Forelimb muscle (tissue), 1 donor: ENCODE measurements around the gene ACTN2. TPM values are rescaled to one million over a fixed set of nuclear protein-coding genes. Genes with fewer than 3 reads are reported as not detected.
"Not testable (repeated sequence)": the region's sequence is repeated elsewhere in the genome, so short reads cannot be mapped to it uniquely, and the experiment has no call there.

ENCODE experiments used
- DNase-seq: peaks from one replicate; pipeline ENCODE4 v3.0.0-alpha.2; 2013; ENCODE audit warnings: low read depth
- polyA plus RNA-seq: library from polyadenylated mRNA; unstranded; fragments of 120-200 nt; gene quantifications from one replicate; pipeline ENCODE4 v1.2.1, GENCODE V29; 2013; ENCODE audit not compliant: insufficient read length

ACTN2 gene
- 2,397 TPM for polyA plus RNA-seq

DNA sequence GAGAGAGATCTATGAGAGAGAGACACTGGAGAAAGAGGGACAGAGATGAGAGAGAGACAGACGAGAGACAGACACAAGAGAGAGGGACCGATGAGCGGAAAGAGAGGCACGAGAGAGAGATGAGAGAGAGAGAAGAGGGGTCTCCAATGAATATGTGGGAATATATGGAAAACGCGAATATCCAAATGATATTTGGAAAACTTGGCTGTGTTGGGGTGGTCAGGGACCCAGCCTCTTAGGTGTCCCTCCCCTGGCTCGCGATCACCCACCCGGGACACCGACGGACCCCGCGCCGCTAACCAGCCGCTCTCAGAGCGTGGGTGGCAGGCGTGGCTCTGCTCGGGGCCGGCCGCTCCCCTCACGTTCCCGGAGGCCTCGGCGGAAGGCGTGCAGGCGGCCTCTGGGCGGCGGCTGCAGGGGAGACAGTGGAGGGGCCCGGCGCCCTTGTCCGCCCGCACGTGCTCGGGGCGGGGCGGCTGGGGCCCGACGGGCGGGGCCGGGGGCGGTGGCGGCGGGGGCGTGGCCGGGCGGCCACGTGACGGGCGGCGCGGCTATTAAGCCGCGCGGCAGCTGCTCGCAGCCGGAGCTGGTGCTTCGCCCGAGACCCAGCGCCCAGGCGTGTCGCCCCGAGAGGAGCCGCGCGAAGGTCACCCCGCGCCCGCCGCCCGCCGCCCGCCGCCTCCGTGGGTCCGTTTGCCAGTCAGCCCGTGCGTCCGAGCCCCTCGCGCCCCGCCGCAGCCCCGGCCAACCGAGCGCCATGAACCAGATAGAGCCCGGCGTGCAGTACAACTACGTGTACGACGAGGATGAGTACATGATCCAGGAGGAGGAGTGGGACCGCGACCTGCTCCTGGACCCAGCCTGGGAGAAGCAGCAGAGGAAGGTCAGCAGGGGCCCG lies at the start of gene ACTN2:
Gene ACTN2 (plus strand): TSS at position 583 of the 898 bp plus-strand sequence. CDS start 175 bp downstream, at position 758.
- no peak for DNase-seq

DNA sequence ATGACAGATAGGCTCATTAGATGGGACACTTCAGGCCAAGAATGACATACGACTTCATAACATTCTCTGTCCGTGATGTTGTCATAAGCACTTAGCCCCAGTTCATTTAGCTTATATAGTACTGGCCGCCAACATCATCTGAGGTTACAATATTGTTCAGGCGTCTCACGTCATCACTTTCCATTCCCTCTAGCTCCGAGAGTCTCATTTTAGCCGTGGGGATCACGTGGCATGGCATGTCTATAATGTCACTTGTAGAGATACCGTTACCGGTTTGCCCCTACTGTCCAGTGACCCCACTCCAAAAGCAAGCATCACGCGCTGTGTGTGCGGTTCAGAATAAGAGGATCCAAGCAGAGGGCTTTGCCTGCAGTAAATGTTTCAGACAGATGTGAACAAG lies 47.4 kb upstream of the ACTN2 start:
- no peak for DNase-seq

DNA sequence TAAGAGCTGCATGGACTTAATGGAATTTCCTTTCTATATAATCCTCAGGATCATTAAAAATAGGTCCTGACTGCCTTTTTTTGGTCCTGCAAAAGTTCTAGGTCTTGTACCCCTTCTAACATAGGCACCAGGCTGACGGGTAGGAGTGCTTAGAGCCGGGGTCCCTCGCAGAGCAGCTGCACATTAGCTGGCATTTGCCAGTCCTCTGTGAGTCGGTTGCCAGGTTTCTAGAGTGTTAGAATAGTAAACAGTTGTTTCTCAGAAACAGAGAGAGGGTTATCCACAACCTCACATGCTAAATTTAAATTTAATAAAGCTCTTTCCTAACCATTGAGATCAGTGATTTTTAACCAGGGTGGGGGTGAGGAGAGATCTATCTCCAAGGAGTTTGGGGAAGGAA lies 46.6 kb upstream of the ACTN2 start:
- DNase-seq, result no peak

DNA sequence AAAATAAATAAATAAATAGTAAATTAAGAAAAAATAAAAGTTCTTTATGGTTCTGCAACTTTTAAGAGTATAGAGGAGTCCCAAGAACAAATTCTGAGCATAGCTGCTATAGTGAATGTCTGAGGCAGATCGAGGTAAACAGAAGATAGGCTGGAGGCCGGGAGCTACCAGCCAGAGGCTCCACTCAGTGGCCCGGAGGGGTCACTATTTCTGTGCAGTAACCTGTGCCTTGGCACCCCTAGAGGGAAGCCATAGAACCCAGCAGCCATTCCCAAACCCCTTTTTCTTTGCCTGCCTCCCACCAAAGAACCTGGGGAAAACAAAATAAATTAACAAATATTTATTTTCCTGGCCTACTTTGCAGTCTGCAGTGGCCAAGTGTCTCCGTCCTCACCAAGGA lies 43.5 kb upstream of the ACTN2 start:
- no peak for DNase-seq

DNA sequence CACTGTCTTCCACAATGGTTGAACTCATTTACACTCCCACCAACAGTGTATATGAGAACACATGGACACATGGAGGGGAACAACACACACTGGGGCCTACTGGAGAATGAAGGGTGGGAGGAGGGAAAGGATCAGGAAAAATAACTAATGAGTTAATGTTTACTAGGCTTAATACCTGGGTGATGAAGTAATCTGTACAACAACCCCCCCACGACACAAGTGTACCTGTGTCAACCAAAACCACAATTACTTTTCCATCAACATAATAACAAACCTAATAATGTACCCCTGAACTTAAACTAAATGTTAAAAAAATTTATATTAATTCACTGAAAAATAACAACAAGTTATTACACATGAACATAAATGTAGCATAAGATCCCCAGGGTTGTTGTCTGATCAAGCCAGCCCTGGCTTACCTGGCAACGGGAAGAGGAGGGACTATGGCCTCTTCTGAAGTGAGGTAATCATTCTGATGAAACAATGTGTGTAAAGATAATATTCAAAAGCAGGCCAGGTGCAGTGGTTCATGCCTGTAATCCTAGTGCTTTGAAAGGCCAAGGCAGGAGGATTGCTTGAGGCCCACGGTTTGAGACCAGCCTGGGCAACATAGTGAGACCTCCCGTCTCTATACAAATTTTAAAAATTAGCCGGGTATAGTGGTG lies 41.2 kb upstream of the ACTN2 start:
- DNase-seq, result no peak

DNA sequence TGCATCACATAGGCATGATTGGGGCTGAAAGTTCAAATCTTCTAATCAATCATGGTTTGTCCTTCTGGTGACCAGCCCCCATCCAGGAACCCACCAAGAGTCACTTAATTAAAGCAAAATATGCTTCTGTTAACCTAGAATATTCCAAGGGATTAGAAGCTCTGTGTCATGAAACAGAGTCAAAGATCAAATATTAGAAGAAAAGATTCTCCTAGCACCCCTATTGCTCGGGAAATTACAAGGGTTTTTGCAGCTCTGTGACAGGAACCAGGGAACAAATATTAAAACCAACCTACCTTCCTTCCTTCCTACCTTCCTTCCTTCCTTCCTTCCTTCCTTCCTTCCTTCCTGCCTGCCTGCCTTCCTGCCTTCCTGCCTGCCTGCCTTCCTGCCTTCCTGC lies 31.8 kb upstream of the ACTN2 start:
- no peak for DNase-seq

DNA sequence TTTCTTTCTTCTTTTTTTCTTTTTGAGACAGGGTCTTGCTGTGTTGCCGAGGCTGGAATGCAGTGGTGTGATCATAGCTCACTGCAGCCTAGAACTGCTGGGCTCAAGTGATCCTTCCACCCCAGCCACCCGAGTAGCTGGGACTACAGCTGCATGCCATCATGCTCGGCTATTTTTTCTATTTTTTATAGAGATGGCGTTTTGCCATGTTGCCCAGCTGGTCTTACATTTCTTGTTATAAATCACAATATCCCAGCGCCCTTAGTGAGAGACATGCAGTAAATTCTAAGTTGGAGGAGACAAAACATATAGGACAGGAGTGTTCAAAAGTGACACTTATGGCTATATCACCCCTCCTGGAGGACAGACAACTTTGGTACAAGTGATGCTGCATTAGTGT lies 31.3 kb upstream of the ACTN2 start:
- no peak for DNase-seq

DNA sequence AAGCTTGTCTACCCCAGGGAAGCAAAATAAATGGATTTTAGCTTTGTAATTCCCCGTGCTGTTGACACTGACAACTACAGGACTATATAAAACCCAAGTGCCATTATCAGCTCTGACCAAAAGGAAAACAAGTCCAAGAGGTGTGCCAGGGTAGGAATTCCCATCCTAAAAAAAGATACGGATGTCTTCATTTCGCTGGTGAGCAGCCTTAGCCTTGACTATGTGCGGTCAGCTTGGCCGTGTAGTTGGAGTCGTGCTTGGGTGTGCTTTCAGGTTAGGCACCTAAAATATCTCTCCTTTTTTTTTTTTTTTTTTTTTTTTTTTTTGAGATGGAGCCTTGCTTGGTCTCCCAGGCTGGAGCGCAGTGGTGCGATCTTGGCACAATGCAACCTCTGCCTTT lies 28.9 kb upstream of the ACTN2 start:
- DNase-seq, result no peak

DNA sequence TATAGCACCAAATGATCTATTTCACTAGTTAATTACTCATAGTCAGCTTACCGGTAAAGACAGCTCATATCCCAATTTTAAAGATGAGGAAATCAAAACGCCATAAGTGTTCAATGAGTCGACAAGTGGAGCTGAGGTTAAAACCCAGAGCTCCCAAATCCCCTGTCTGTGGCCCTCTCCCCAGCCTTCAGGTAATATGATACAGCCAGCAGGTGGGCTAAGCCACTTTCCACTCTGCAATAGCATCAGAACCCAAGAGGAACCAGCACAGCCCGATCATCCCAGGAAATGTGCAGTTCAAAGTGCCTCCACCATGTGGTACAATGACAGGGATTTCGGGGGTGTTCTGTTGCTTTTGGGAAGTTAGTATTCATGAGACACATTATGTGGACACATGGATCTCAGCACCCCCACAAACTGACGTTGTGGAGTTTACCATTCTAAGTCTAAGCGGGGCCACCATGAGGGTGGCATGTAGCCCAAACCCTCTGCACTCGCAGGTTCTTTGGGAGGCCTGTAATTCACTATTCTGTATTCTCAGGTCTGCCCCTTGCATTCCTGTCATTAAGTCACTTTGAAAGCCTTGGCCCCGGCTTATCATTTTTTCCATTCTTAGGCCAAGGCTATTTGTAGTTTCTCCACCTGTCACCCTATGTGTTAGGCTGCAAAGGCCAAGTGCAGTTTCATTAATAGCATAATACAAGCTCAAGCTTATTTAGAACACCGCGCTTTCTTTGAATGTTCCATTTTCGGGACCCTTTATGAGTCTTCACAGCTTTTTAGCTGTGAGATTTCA lies 26.3 kb upstream of the ACTN2 start:
- no peak for DNase-seq

DNA sequence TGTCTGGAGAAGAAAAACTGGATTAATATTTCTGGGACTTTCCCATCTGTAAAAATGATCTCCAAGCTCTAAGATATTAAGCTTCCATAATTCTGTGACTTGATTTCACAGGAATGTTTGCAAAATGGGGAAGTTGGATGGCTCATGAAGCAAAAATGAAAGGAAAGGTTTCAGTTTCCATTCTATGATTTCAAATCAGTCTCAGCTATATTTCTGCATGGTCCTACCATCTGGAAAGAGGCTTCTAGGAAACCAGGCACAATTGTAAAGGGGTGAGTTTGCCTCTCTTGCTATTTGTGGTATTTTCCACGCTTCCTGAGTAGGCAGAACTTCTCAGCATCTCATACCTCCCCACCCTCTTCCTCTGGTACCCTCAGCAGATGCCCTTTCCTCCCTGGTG lies 22.4 kb upstream of the ACTN2 start:
- no peak for DNase-seq

DNA sequence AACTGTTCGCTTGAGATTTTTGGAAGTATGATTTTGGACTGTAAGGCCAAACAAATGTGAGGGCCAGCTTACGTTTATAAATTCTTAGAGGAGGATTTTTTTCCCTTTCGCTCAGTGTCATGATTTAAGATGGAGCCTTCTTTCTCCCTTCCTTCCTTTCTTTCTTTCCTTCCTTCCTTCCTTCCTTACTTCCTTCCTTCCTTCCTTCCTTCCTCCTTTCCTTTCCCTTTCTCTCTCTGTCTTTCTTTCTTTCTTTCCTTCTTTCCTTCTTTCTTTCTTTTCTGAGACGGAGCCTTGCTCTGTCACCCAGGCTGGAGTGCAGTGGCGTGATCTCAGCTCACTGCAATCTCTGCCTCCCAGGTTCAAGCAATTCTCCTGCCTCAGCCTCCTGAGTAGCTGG lies 17.4 kb upstream of the ACTN2 start:
- not testable (repeated sequence) for DNase-seq

DNA sequence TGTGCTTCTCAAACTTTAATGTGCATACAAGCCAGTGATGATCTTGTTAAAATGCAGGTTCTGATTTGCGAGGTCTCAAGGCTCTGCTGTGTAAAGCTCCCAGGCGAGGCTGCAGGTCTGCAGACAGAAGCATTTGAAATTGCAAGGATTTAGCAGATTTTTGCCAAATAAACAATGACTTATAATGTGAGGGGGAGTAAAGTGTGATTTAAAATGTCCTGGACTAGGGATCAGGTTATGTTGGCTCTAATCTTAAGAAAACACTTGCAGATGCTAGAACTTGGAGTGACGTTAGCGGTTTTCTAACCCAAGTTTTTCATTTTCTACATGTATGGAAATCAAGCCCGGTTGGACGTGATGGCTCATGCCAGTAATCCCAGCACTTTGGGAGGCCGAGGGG lies 16.2 kb upstream of the ACTN2 start:
- no peak for DNase-seq

DNA sequence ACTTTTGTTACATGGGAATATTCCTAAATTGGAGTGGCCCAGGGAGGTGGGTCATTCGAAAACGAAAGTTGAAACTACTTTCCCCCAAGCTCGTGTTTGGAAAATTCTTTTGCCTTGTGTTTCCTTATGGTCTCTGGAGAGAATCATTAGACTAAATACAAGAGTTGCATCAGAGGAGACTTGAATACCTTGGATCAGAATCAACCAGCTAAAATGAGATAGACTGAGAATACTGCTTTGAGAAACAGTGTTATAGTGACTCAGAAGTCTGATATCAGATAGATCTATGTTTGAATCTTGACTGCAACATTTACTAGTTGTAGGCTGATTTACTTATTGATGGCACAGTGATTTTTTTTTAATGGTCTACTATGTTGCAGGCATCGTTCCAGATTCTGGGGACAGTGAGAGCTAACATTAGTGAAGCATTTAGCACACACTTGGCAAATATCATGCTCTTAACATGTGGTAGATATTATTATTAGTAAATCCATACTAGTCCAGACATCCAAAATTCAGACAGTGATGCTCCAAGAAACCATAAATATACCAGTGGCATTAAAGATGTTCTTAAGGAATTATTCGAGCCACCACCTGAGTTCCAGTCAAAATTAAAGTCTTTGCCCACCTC lies 12.9 kb upstream of the ACTN2 start:
- no peak for DNase-seq

DNA sequence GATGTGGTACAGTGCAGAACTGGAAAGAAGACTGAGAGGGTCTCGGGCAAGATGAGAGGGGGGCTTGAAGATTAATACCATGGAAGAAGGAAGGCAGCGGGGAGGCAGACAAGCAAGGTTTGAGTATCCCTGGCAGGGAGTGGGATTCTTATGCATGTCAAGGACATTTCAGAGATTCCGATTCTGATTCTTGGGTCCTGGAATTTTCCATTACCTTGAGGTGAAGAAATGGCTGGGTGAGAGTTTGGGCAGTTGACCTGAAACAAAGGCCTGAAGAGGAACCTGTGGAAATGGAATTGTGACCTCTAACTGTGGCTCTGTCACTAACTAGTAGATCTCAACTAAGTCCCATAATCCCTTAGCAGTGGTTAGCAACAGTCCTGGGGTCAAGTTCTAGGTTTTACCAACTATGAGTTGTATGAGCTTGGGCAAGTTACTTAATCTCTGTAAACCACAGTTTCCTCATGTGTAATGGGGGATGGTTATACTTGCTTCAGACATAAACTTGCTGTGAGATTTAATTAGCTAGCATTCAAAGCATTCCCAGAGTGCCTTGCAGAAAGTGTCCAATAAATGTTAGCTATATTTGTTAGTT lies 8.6 kb upstream of the ACTN2 start:
- DNase-seq, result no peak

DNA sequence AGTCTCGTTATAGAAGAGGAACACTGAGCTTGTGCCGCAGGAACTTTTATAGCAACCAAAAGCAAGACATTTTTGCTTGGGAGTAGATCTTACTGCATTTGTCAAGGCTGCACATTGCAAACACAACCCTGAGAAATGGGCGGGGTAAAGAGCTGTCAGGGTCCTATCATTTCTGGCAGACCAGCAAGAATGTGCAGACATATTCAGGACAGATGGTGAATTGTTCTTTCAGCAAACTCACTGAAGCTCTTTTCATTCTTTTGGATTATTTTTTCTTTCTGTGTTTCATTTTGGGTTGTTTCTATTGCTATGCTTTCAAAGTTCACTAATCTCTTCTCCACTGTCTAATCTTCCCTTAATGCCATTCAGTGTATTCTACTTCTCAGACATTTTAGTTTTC lies 5.1 kb upstream of the ACTN2 start:
- no peak for DNase-seq

DNA sequence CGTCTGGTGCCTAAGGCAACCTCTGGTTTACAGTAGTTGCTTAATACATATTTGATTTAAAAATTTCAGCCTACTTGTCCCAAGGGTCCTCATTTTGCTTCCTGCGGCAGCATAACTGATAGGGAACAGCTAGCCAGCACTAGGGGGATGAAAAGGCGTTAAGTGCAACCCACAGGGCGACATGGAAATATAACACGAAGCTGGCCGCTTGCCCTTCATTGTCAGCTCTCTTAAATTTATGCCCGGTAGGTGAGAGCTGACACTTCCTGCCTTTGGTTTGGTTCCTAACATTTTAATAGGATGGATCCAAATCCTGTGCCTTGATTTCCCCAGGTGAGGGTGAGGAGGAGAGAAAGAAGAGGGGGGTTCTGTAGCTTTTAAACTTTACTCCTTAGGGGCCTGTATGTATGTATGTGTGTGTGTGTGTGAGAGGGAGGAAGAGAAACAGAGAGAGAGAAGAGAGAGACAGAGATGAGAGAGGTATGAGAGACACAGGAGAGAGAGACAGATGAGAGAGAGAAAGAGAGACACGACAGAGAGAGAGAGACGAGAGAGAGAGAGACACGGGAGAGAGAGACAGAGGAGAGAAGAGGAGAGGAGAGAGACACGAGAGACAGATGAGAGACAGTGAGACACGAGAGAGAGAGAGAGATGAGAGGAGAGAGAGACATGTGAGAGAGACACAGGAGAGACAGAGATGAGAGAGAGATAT lies 938 bp upstream of the ACTN2 start:
- DNase-seq, result no peak

DNA sequence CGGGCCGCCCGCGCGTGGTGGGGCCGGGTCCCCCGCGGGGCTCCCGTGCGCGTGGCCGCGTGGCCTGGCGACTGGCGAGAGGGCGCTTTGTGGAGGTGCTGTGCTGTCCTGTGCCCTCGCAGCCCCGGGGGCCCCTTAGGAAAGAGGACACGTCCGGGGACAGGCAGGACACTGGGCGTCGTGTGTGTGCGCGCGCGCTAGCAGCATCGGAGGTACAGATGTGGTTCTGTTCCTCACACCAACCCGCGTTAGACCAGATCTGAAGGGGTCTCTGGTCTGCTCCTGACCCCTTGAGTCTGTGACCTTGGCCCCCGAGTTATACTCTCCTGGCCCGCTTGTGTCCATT lies 489 bp downstream of the ACTN2 start:
- DNase-seq, result no peak

DNA sequence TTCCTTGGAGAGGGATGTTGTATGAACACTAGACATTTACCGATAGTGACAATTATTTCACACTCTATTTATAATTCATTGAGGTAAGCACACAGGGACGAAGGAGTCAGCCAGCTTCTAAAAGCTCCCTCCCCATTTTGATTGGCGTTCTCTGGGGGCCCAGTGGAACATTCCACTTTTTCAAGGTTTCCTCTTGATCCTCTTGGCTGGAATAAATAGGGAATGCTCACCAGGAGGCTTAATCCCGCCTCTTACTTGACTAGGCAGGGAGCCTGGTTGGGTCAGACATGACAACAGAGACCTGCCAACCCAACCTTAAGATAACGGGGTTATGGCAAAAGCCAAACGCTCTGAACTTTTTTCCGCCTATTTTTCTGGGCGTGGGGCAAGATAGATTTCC lies 974 bp downstream of the ACTN2 start:
- no peak for DNase-seq

DNA sequence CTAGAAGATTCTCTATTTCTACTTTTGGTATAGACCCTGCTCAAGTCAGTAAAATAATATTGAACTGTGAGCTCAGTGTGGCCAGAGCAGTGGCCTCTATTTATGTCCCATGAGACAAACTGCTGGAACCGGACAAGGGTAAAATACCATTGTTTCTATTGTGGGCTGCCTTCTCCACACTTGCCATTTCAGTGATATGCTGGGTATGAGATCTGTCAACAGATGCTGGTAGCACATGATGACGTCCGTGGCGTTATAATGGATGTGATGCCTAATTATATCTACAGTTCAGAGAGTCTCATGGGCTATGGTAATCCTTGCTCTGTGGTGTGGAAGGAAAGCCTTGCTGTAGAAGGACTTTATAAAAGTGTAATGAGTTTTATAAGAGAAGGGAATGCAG lies 2.4 kb downstream of the ACTN2 start:
- no peak for DNase-seq

DNA sequence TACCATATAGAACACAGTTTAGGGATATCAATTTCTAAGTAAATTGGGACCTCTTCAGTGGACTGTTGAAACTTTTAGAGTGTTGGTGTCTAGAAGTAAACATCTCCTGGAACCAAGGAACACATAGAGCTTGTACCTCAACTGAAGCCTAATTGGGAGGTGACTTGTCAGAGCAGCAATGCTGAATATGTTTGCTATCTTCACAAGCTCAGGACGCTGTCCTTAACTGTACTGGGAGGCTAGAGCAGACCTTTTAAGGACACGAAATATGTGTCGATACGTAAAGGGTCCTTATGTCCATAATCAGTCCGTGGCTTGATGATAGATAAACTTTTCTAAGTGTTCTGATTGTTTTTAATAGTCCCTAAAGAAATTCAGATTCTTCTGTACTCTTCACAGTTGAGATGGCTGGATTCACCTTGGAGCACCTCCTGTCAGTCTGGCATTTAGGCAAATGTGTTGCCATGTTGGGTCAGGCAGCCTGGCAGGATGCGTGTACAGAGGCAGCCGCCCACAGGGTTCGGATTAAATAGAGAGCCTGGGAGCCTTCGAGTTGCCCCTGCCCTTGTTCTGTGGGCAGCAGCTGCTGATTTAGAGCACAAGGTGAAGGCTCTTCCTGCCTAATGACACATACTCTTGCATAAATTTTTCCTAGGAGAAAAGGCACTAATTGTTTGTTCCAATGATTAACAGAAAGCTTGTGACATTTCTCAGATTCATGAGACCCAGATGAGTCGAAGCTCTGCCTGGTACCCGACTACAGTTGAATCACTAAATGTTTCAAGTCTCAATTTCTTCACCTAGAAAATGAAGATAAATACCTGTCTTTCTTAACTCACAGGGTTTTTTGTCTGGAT lies 3.6 kb downstream of the ACTN2 start:
- no peak for DNase-seq
